AG20443 (cell line): Measurements from ENCODE around the gene CTNND2.
"Not testable (repeated sequence)": the region's sequence is repeated elsewhere in the genome, so short reads cannot be mapped to it uniquely, and the experiment has no call there.

Experiments
- DNase-seq: peaks from one replicate; pipeline ENCODE4 v3.0.0; 2012; ENCODE audit warnings: low spot score, mixed read lengths

The CTNND2 gene

GRCh38 chr5:11675184-11675583, 229.1 kb downstream of the CTNND2 start:
- DNase-seq = no peak

- no peak for DNase-seq
Observed at GRCh38 chr5:11672385-11673085, 231.7 kb downstream of the CTNND2 start.

DNA sequence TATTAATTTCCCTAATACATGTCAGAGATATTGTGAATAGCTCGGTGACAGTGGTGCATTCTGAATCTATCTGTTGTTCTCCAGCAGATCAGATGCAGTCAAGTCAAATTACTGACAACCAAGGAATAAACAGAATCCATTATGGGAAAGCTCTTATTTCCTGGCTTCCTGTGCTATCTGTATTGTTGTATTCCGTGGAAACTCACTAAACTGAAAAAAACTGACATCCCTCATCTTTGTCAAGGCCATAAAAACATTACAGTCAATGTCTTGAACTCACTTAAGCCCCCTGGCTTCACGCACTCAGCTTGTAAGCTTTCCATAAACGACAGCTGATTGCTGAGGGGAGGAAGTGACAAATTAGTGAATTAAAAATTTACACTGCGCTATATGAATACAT, 245.9 kb downstream of the CTNND2 start:
- DNase-seq = no peak

DNA sequence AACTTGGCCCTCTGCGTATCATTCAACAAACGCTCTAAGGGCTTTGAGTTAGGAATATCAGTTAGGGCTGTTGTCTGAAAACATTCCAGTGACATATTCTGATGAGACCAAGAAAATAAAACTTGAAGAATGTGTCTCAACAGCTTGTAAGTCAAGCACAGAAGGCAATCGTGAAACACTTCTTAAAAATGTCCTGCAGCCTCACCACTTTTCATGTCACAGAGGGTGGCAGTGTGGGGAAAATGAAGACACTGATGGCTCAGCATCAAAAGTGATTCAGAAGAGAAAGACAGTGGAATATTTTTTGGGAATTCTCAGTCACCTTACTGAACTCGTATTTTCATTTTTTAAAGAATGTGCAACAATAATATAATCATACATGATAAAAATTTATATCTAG, 247.3 kb downstream of the CTNND2 start:
- no peak for DNase-seq

- DNase-seq = no peak
Observed at GRCh38 chr5:11655681-11656080, 248.6 kb downstream of the CTNND2 start.

DNA sequence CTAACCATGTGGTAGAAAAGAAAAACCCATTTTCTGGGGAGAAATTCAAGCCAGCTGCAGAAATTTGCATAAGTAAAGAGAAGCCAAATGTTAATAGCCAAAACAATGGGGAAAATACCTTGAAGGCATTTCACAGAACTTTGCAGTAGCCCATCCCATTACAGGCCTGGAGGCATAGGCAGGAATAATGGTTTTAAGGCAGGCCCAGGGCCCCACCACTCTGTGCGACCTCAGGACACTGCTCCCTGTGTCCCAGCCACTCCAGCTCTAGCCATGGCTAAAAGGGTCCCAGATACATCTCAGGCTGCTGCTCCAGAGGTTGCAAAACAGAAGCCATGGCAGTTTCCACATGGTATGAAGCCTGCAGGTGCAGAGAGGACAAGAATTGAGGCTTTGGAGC, 253.3 kb downstream of the CTNND2 start:
- DNase-seq = no peak

GRCh38 chr5:11646141-11646540, 258.1 kb downstream of the CTNND2 start:
- DNase-seq = no peak

- DNase-seq = no peak
Observed at GRCh38 chr5:11642438-11642837, 261.8 kb downstream of the CTNND2 start.

DNA sequence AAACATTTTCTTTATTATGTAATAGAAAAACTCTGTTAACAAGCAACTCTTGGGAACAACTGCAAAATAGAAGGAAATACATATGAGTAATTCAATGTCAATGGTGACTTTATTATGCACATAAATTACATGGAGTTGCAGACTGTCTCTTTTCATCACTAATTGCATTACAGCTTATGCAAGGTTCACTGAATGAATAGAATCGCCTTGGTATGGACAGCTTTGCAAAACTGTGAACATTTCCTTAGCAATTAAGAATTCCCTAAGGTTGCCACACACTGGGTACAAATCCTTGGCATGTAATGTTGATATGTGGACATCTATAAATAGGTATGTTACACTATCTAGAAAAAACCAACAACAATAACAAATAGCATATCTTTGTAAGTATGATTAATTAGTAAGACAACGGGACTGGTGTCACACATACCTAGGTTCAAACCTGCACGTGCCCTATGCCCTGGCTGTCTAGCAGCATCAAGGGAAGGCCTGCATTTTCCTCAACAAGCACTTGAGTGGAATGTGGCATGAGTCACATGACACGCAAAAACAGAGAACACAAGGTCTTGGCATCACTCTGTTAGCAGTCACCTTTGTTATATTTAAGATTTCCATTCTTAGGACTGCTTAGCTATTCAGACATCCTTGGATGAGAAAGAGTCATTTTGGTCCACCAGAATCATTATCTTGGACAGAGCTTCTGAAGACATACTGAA, 263.9 kb downstream of the CTNND2 start:
- no peak for DNase-seq

DNA sequence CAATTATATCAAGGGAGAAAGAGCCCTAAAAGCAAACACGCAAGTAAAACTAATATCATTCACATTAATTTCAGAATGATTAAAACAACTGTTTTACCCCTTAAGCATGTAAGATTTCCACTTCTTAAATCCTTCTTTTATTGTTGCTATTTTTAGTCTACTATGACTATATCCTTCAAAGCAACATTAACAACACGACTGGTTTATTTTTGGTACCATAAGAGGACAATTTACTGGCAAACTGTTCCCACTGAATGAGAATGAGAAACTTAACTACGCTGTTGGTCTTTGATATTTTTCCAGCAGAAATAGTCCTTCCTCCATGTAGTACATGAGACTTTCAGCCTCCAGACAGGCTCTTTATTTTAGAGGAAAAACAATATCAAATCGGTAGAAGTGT, 281.5 kb downstream of the CTNND2 start:
- DNase-seq = no peak

GRCh38 chr5:11620172-11620571, 284.1 kb downstream of the CTNND2 start:
- no peak for DNase-seq

DNA sequence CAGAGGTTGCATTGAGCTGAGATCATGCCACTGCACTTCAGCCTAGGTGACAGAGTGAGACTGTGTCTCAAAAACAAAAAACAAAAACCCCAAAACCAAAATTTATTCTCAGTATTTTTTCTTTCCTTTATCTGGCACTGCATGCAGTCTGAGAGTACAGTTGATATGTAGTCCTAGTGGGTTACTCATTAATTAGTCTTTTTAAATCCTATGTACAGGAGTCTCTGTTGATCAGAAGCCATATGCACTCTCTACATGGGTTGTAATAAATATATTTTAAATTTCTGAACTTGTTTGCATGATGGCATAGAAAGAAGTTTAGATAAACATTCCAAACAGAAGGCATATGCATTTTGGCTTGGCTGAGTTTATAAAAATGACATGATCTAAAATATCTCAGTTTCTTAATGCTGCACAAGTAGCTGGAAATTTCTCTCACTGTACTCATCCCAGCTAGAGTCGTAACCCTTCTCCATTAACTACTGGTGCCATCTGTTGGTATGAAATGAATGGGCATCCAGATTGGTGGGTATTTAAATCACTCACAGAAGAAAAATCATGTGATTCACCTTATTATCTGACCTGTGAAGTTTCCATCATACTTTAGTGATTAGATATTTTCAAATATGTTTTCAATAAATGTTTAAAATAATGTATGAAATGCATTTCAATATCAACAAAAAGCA, 284.8 kb downstream of the CTNND2 start:
- DNase-seq = no peak

GRCh38 chr5:11617080-11617479, 287.2 kb downstream of the CTNND2 start:
- DNase-seq = no peak

GRCh38 chr5:11616624-11617023, 287.6 kb downstream of the CTNND2 start:
- not testable (repeated sequence) for DNase-seq

GRCh38 chr5:11611011-11611410, 293.2 kb downstream of the CTNND2 start:
- no peak for DNase-seq

- no peak for DNase-seq
Observed at GRCh38 chr5:11609570-11610303, 294.5 kb downstream of the CTNND2 start.

GRCh38 chr5:11608530-11608929, 295.7 kb downstream of the CTNND2 start:
- DNase-seq = no peak

DNA sequence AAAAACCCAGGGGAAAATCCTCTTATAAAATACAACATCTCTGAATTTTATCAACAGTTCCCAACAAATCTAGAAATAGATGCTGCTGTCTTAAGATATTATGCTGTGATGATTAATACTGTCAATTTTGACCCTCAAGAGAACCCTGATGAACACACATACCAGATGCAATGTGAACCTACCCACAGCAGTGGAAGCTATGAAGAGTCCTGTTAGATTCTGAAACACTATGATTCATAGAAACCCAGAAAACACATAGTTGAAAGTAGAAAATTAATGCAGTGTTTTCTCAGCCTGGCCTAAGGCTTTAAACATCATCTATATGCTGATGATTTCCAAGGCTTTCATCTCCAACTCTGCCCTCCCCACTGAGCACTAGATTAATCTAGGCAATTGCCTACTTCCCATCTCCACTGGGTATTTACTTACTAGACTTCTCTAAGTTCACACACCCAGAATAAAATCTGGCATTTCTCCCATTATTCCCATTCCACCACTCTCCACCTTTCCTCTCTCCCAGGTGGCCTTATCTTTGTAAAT, 296.2 kb downstream of the CTNND2 start:
- no peak for DNase-seq

GRCh38 chr5:11602298-11602697, 301.9 kb downstream of the CTNND2 start:
- DNase-seq = no peak

GRCh38 chr5:11599499-11599898, 304.7 kb downstream of the CTNND2 start:
- no peak for DNase-seq

DNA sequence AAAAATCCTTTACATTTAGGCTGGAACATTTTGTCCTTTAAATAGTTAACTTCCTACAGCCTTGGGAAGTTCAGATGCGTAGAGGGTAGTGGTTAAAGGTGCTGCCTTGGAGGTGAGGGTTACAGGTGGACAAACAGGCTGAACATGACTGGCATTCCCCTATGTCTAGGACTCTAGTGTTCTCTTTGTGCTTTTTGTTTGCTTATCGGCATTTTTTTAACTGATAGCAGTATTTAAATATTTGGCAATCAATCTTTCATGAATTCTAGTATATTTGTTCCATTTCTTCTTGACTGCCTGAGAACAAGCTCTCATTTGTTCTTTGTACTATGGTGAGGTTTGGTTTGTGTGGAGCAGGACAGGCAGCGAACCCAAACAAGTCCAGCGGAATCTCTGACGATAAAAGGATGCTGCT, 307.6 kb downstream of the CTNND2 start:
- DNase-seq = no peak

DNA sequence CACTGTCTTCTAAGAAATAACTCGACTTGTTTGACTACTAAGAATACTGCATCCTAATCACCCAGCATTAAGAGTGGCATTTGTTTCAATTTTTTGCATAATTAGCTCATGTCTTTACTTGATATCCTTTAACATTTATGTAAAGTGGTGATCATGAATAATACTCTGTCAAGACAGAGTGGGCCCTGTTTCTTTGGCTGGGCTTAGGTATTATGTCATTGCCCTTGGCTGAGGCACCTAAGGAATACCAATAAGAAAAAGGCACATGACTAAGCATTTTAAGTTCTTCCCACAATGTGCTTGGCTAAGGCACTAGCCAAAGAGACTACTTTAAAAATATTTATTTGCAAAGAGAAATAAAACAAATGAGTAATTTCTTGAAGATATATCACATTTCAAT, 308.1 kb downstream of the CTNND2 start:
- DNase-seq = no peak
